Measurements from ENCODE around the gene PRPF31. TPM values are rescaled to one million over a fixed set of nuclear protein-coding genes. Genes with fewer than 3 reads are reported as not detected.

PRPF31 gene
- total and polyA plus RNA-seq, 2 of the 13 experiments (the other 11 are each of a cell fraction or from before 2014, with no cell fraction given): 23.8 to 63.8 TPM

- Histone ChIP-seq H3K4me1 (ENCODE audit: insufficient read depth, low read length) (peaks cover 13% of the 10 kb centered on the region), H3K4me2 (ENCODE audit: low read depth, low read length) (peak overlapping the region; percentile 97), H3K9me3 (ENCODE audit: low read length) (no peaks in the 10 kb centered on the region), H3K27ac (ENCODE audit: extremely low read length, insufficient read depth, low read length) (peak overlapping the region; percentile 90), H2AFZ (ENCODE audit: low read length) (no peak overlapping the region), H4K20me1 (ENCODE audit: insufficient read depth, low read length) (no peaks in the 10 kb centered on the region), H3K79me2 (ENCODE audit: insufficient read depth, low read length) (peaks cover 13% of the 10 kb centered on the region), H3K9ac (ENCODE audit: insufficient read depth, low read depth, low read length) (peak overlapping the region; percentile 80), H3K36me3 (replicated peaks in 1 of 2; ENCODE audit: control insufficient read depth in 1 of 2, insufficient read depth in 2 of 2, low read length in 2 of 2) (peaks cover 10 to 40% of the 10 kb centered on the region in 2 experiments), H3K27me3 (ENCODE audit: control insufficient read depth in 1 of 2, insufficient read depth in 2 of 2, low read length in 2 of 2) (no peaks in the 10 kb centered on the region; a peak in 1 of 5 replicates), H3K4me3 (replicated peaks in 1 of 3; ENCODE audit: insufficient read depth in 1 of 3, low read depth in 2 of 3, low read length in 3 of 3) (peak overlapping the region; percentile 66 to 90 (median 80))
- ATAC-seq (no peak), DNase-seq (ENCODE audit: low spot score) (no peak), FAIRE-seq (peak; percentile 18)
- WGBS (ENCODE audit: low lambda C conversion rate): 45% methylated on average over 19 of the region's 19 CpGs
- BruUV-seq (replicated peaks): TSS peak; percentile 85
- CTCF ChIA-PET (ENCODE audit: low intra/inter-chr PET ratio, low total read pairs): no interaction called here
- intact Hi-C loops (cut with micrococcal nuclease; ENCODE audit: unreplicated experiment) (loop anchor here (2.0 kb wide), 1 partner anchor 72 kb away; no protein-coding TSS in a partner anchor), in situ Hi-C loops (cut with HindIII; ENCODE audit: extremely low pct_ligation_motif_present, low pct_unique_long_range_greater_than_20kb) (no loop called here)
- POLR2A ChIA-PET: interaction anchor here (0.9 to 3.2 kb wide), 8 partner anchors 20 to 51 kb away, joined by 4 to 48 read pairs (median 8); partner anchors contain the start of genes CNOT3, MBOAT7, PRPF31 and RPS9
- TF ChIP-seq SP2 (CRISPR knock-in tag; IDR thresholded peaks at IDR 0.05) (no peak), ZKSCAN8 (CRISPR knock-in tag; IDR thresholded peaks at IDR 0.05; ENCODE audit: borderline replicate concordance) (0 out of 2 replicates have a peak, but pooled peaks have one; percentile 16), ZNF207 (IDR thresholded peaks at IDR 0.05; ENCODE audit: borderline replicate concordance) (no peak), NFE2L1 (CRISPR knock-in tag; IDR thresholded peaks at IDR 0.05; ENCODE audit: borderline replicate concordance) (no peak), CCDC6 (CRISPR knock-in tag; IDR thresholded peaks at IDR 0.05) (no peak), ZNF709 (CRISPR knock-in tag; IDR thresholded peaks at IDR 0.05) (peak; percentile 74; the same call in 1 of the 2 replicates), PHF8 (CRISPR knock-in tag; IDR thresholded peaks at IDR 0.05) (no peak; the same call in 1 of the 2 replicates), SNAPC2 (CRISPR knock-in tag; IDR thresholded peaks at IDR 0.05) (peak; percentile 55; the same call in 1 of the 2 replicates), MATR3 (CRISPR knock-in tag; IDR thresholded peaks at IDR 0.05) (no peak), ATRX (CRISPR knock-in tag; IDR thresholded peaks at IDR 0.05; ENCODE audit: borderline replicate concordance) (no peak), ZNF775 (CRISPR knock-in tag; IDR thresholded peaks at IDR 0.05; ENCODE audit: borderline replicate concordance) (no peak), ZUFSP (CRISPR knock-in tag; IDR thresholded peaks at IDR 0.05; ENCODE audit: borderline replicate concordance) (no peak), MTERF4 (CRISPR knock-in tag; IDR thresholded peaks at IDR 0.05) (peak; percentile 60; the same call in 1 of the 2 replicates), FOSL2 (CRISPR knock-in tag; IDR thresholded peaks at IDR 0.05) (no peak; the same call in 1 of the 2 replicates), PAWR (CRISPR knock-in tag; IDR thresholded peaks at IDR 0.05; ENCODE audit: borderline replicate concordance) (no peak)
- TF ChIP-seq, protein P1, sequence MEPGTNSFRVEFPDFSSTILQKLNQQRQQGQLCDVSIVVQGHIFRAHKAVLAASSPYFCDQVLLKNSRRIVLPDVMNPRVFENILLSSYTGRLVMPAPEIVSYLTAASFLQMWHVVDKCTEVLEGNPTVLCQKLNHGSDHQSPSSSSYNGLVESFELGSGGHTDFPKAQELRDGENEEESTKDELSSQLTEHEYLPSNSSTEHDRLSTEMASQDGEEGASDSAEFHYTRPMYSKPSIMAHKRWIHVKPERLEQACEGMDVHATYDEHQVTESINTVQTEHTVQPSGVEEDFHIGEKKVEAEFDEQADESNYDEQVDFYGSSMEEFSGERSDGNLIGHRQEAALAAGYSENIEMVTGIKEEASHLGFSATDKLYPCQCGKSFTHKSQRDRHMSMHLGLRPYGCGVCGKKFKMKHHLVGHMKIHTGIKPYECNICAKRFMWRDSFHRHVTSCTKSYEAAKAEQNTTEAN (CRISPR knock-in tag; conservative IDR thresholded peaks at IDR 0.05): no peak
- TF ChIP-seq, protein P2, sequence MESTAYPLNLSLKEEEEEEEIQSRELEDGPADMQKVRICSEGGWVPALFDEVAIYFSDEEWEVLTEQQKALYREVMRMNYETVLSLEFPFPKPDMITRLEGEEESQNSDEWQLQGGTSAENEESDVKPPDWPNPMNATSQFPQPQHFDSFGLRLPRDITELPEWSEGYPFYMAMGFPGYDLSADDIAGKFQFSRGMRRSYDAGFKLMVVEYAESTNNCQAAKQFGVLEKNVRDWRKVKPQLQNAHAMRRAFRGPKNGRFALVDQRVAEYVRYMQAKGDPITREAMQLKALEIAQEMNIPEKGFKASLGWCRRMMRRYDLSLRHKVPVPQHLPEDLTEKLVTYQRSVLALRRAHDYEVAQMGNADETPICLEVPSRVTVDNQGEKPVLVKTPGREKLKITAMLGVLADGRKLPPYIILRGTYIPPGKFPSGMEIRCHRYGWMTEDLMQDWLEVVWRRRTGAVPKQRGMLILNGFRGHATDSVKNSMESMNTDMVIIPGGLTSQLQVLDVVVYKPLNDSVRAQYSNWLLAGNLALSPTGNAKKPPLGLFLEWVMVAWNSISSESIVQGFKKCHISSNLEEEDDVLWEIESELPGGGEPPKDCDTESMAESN (CRISPR knock-in tag; conservative IDR thresholded peaks at IDR 0.05): no peak
- TF ChIP-seq, protein P3, sequence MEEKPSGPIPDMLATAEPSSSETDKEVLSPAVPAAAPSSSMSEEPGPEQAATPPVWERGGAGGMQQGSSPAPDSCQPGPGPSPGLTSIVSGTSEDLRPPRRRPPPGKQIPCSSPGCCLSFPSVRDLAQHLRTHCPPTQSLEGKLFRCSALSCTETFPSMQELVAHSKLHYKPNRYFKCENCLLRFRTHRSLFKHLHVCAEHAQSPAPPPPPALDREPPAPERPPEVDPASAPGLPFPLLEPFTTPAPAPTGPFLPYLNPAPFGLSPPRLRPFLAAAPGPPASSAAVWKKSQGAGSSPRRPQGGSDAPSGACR (CRISPR knock-in tag; IDR thresholded peaks at IDR 0.05): no peak
Observed at GRCh38 chr19:54158812-54159351, 43.3 kb downstream of the PRPF31 start.
